GM19238 (cell line): ENCODE measurements around the gene SH3PXD2B.
"Not testable (repeated sequence)": the region's sequence is repeated elsewhere in the genome, so short reads cannot be mapped to it uniquely, and the experiment has no call there.

Experiments used
- DNase-seq: peaks from one replicate; pipeline ENCODE4 v3.0.0; 2011; ENCODE audit warnings: low spot score; ENCODE audit not compliant: insufficient read length

Gene SH3PXD2B

DNA sequence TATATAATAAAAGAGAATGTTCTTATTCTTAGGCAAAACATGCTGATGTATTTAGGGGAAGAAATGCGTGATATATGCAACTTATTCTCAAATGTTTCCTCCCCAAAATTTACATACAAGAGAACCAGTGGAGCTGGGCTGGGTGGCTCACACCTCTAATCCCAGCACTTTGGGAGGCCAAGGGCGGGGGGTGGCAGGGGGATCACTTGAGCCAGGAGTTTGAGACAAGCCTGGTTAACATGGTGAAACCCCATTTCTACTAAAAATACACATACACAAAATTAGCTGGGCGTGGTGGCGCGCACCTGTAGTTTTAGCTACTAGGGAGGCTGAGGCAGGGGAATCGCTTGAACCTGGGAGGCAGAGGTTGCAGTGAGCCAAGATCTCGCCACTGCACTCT, 143.3 kb downstream of the SH3PXD2B start:
- no peak for DNase-seq

DNA sequence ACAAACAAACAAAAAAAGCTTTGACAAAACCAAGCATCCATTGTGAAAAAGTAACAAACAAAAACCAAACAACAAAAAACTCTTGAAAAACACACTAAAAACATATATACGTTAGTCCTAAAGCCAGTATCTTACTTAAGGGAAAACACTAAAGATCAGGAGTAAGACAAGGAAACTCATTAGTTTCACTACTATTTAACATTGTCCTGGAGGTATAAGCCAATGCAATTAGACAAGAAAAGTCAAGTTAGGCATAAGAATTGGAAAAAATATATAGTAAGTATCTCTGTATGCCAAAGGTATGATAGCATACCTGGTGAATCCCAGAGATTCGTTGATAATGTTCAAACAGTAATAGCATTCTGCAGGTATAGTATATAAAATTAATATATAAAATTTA, 148.9 kb downstream of the SH3PXD2B start:
- no peak for DNase-seq

DNA sequence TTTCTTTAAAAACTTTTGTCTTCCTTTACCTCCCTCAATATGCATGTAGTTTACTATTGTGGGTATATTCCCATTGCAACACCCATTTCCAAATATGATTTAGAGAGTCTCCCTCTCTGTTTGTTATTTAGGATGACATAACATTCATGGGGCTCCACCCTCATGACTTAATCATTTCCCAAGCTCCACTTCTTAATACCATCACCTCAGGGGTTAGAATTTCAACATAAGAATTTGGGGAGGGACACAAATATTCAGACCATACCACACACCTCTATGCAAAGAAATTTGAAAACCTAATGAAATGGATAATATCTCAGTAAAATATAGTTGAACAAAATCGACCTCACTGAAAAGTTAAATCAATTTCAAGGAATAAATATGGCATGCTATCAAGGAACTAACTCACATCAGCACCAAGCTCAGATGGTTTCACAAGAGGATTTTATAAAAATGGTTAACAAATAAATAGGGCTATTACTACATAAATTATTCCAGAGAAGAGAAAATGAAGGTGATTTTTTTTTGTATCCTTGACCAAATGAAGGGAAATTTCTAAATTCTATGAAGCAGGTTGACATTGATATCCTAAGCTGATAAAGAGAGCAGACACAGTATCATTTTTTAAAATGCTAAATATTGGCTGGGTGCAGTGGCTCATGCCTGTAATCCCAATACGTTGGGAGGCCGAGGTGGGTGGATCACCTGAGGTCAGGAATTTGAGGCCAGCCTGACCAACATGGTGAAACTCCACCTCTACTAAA, 150.6 kb downstream of the SH3PXD2B start:
- DNase-seq = no peak

DNA sequence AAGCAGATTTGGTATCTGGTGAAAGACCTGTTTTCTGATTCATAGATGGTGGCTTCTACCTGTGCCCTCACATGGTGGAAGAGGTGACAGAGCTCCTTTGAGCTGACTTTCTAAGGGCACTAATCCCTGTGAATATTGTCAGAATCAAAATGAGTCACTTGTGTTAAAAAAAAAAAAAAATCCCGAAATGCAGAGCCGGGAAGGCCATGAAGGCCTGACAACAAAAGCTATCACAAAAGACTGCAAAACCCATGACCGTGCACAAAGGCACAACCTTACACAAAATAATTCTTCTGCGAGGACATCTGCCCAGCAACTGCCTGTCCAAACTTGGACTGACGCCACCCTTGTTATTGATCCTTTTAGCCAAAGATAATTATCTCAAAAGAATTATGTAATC, 151.2 kb downstream of the SH3PXD2B start:
- DNase-seq = no peak

DNA sequence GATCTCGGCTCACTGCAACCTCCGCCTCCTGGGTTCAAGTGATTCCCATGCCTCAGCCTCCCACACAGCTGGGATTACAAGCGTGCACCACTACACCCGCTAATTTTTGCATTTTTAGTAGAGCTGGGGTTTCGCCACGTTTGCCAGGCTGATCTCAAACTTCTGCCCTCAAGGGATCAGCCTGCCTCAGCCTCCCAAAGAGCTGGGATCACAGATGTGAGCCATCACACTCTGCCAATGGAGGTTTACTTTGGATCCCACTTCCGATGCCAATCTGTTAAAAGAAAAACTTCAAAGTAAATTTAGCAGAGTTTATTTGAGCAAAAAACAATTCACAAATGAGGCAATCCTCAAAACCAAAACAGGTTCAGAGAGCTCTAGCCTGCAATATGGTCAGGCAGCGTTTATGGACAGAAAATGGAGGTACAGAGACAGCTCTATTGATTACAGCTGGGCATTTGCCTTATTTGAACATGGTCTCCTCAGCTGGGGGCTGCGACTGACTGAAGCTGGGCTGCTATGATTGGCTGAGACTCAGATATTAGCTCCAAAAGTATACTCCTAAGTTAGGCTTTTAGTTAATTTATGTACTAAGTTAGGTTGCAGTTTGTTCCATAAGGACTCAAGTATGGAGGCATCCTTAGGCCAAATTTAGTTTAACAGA, 152.1 kb downstream of the SH3PXD2B start:
- DNase-seq = no peak

DNA sequence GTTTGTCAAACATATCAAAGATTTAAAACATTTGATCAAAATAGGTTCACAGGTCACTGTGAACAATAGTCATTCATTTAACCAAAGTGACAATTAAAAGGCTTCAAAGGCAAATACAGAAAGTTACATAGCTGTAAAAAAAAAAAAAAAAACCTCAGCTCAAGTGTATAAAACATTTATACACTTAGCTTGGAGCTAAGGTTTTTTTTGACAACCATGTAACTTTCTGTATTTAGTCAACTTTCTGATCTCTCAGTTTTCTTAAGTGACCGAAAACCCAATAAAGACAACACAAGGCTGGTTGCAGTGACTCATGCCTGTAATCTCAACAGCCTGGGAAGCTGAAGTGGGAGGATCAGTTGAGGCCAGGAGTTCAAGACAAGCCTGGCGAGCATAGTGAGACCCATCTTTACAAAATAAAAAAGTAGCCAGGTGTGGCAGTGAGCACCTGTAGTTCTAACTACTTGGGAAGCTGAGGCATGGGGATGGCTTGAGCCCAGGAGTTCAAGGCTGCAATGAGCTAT, 154.3 kb downstream of the SH3PXD2B start:
- no peak for DNase-seq

DNA sequence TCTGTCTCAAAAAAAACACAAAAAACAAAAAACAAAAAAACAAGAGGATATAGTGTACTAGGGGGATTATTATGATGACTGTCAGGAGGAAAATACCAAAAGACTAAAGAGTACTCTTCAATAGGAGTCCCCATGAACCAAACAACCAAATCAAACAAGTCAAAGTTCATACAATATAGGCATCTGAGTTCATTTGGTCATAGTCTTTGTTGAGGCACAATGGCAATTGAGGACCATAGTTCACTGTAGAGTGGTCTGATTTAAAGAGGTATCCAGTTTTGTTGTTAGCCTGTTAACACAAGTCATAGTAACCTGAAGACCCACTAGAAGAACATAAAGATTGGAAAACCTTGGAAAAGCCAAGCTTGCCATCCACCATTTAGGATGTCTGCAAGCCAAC, 159.5 kb downstream of the SH3PXD2B start:
- no peak for DNase-seq

DNA sequence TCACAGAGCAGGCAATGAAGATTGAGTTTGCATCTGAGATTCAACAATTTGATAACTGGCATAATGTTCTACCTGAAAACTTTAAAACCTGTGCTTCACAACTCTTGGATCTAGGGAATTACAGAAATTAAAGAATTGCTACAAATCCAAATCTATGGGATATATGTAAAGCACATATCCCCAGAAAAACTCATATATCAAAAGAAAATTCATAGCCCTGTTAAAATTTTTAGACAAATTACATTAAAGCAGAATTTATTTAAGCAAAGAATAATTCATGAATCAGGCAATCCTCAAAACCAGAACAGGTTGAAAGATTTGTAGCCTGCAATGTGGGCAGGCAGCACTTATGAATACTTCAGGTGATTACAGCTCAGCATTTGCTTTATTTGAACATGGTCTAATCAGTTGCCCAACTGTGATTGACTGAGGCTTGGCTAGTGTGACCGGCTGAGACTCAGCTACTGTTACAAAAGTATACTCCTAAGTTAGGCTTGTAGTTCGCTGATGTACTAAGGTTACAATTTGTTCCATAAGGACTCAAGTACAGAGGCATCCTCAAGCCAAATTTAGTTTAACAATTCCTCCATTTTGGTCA, 160.5 kb downstream of the SH3PXD2B start:
- DNase-seq = no peak

DNA sequence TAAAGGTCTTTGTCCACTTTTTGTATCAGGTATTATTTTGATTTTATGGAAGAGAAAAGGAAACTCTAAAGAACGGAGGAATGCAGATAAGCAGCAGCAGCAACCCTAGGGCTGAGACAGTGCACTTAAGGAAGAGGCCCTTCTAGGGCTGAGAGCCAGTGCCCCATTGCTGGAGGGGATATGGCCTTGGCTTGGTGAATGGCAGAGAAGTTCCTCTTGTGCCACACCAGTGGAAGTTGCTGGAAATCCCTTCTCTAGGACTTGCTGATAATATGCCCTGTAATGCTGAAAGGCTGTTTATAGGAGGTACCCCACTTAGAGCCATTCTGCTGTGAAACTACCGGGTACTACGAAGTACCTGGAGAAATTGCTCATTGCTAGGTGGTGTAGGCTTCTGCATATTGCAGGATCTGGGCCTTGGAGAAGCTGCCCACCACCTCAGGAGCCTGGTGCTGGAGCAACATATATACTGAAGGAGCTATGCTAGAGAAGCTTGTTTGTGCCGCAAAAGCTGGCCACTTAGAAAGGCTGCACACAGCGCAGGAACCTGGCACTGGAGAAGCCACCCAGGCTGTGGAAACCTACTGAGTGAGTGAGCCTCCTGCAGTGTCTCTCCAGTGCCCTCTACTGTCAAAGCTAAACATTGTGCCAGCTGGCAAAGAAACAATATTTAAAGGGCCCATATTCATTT, 161.1 kb downstream of the SH3PXD2B start:
- DNase-seq = peak; percentile 35

DNA sequence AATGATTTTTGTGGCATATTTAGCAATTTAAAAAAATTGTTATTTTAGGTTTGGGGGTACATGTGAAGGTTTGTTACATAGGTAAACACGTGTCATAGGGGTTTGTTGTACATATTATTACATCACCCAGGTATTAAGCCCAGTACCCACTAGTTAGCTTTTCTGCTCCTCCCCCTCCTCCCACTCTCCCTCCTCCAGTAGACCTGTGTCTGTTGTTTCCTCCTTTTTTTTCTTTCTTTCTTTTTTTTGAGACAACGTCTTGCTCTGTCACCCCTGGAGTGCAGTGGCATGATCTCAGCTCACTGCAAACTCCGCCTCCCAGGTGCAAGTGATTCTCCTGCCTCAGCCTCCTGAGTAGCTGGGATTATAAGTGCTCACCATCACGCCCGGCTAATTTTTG, 162.5 kb downstream of the SH3PXD2B start:
- not testable (repeated sequence) for DNase-seq

DNA sequence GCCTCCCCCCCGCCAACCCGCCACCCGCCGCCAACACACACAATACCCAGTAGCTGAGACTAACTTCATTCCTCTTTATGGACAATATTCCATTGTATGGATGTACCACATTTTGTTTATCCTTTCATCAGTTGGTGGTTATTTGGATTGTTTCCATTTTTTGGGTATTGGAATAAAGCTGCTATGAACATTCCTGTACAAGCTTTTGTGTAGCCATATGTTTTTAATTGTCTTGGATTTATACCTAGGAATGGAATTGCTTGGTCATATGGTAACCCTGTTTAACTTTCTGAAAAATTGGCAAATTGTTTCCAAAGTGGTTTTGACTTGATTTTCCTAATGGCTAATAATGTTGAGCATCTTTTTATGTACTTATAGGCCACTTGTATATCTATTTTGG, 165.9 kb downstream of the SH3PXD2B start:
- no peak for DNase-seq

DNA sequence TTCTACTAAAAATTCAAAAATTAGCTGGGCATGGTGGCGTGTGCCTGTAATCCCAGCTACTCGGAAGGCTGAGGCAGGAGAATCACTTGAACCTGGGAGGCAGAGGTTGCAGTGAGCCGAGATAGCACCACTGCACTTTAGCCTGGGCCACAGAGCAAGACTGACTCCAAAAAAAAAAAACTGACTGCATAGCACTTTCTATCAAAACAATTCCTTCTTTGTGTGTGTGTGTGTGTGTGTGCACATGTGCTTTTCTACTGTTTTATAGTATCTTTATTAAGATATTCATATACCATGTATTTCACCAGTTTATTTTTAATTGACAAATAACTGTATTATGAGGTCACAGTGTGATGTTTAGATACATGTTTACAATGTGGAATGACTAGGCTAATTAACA, 167.2 kb downstream of the SH3PXD2B start:
- not testable (repeated sequence) for DNase-seq

DNA sequence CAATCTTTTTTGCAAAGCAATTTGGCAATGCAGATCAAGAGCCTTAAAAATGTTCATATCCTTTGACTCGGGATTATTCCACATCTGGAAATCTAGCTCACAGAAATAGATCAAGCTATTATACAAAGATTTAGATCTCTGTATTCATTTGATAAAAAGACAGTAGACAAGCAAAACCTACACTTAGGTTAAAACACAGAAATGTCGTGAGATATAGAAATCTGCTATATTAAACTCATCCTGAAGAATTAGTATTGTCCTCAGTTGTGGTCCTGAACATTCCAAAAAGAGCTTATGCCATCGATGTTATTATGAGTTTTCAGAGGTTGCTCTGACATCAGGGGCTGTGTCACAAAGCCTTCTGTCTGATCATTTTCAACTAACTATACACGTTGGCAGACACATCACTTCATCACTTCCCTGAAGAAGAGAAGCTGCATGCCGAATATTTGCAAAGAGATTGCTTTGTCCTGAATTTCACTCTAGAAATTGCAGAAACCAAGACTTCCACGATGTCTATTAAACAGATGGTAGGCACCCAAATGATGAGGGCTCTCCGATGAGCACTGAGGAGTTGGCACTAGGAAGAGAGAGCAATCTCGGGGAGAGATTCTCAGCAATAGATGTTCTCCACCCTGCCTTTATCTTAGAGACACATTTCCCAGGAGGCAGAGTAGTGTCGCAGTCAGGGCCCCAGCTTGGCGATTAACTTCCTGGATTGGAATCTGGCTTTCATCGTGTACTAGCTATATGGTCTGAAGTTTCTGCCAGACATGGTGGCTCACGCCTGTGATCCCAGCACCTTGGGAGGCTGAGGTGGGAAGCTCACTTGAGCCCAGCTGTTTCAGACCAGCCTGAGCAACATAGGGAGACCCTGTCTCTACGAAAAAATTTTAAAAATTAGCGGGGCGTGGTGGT, 168.8 kb downstream of the SH3PXD2B start:
- no peak for DNase-seq

DNA sequence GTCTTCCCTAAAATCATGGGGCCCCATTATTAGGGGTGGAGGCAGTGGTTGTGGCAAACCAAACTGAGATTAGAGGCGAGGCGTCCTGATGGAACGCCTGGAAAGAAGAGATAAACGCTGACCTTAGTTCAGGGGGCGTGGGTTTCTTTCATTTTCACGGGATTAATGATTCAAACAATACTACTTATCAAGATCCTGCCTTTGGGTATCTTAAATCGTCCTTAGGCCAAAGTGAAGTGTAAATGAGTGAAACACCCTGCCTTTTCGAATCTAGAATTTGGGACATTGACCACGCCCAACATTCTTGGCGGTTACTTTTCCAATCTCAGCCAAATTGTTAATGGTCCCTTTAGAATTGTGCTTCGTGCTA, 169.7 kb downstream of the SH3PXD2B start:
- no peak for DNase-seq

DNA sequence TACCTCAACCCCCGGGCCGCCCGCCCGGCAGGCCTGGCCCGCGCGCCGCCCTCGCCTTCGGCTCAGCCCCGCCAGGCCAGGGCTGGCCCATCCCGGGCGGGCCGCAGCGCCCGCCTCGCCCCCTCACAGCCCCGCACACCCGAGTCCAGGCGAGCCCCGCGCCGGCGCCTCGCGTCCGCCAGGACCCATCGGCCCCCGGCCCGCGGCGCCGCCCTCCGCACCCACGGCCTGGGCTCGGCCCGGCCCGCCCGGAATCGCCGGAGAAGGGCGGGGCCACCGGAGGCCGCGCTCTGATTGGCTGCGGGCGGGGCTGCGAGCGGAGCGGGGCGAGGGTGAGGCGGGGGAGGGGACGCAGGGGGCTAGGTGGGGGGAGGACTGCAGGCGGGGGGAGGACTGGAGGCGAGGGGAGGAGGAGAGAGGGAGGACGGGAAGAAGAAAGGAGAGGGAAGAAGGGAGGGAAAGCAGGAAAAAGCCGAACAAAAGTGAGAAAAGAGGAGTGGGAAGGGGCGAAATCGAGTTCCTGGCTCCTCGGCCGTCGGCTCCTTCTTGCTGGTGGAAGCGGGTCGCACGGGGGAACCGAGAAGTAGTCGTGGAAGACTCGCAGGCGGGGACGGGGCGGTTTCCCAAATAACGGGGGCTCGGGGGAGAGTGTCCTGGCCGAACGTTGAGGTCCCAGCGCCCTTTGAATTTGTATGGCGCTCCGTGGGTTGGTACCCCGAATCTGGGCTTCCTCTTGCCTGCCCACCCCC, 170.3 kb downstream of the SH3PXD2B start:
- DNase-seq = peak; percentile 96

DNA sequence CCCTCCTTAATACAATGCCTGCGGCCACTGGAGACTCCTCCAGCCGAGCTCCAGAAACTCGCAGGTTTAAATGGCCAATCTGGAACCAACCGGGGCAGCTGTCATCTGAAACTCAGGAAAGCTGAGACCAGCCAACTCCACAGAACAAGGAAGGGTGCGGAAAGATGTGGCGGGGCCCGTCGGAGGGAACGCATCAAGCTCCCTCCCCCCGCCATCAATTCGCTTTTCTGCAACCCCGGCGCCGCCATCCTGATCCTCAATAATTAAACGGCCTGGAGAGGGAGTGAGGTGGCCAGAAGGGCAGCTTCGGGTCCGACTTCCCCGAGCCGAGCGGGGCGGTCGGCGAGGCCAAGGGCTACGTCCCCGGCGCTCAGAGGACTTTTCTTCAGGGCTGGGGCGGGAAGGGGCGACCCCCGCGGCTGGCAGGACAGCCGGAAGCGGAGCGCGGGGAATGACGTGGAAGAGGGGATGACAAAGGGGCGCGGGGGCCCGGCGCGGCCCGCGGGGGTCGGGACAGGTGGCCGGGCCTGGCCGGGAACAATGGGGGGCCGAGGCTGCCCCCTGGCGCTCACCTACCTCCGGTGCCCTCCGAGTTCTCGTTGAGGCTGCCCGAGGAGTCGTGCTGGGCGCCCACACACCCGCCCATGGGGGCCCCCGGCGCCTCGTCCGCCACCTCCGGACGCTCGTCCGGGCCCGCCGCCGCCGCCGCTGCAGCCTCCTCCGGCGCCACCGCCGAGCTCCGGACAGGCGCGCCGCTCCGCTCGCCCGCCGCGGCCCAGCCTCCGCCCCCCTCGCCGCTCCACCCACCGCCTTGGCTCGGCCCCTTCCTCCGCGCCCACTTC, 171.1 kb downstream of the SH3PXD2B start, which contains the start of gene UBTD2:
TSS of gene UBTD2 (minus strand) at position 745 of the 842 bp plus-strand sequence. CDS start at position 646, 99 bp downstream.
- peak; percentile 92 for DNase-seq

DNA sequence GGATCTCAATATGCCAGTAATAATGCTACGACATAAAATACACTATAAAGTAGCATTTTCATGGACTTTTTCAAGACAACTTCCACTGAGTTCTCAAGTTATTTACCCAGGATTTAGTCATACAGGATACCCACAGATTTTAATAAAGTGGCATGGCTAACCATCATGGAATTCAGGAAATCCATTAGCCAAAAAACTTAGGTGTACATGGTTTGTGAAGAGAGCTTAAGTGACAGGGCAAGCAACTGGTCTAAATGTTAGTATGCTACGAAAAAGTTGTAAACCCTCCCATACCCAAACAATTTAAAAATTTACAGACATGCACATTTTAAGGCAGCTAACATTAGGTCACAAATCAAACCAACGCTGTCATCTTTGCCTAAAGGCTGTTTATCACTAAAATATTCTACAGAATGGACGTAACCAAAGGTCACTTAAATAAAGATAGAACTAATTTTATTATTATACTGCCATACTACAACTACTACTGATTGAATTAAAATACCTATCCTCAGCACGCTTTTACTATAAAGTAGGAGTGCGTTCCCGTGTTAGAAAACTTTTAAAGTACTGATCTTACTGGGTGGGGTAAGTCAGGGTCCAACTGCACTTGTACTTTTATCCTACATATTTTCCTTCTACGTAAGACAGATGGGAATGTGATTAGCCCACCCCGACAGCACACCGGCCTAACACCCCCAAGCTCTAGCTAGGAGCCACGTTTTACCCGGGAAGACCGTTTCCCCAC, 171.9 kb downstream of the SH3PXD2B start:
- no peak for DNase-seq

DNA sequence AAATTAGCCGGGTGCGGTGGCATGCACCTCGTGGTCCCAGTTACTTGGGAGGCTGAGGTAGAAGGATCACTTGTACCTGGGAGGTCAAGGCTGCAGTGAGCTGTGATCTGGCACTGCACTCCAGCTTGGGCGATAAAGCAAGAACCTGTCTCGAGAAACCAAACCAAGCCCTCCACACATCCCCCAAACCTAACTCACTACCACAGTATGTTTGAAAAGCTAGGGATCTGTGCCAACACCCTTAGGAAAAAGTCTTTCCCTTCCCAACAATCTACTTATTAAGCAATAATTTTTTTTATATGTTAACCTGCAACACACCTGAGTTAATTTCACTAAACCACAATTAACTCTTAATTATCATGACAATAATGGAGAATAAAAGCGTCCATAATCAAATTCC, 173.0 kb downstream of the SH3PXD2B start:
- no peak for DNase-seq
